ENCODE results near the gene SLC29A2. TPM values are rescaled to one million over a fixed set of nuclear protein-coding genes. Genes with fewer than 3 reads are reported as not detected.

The SLC29A2 gene
- total and polyA plus RNA-seq, 4 donors: 1.2 to 3.3 (median 1.5) TPM

DNA sequence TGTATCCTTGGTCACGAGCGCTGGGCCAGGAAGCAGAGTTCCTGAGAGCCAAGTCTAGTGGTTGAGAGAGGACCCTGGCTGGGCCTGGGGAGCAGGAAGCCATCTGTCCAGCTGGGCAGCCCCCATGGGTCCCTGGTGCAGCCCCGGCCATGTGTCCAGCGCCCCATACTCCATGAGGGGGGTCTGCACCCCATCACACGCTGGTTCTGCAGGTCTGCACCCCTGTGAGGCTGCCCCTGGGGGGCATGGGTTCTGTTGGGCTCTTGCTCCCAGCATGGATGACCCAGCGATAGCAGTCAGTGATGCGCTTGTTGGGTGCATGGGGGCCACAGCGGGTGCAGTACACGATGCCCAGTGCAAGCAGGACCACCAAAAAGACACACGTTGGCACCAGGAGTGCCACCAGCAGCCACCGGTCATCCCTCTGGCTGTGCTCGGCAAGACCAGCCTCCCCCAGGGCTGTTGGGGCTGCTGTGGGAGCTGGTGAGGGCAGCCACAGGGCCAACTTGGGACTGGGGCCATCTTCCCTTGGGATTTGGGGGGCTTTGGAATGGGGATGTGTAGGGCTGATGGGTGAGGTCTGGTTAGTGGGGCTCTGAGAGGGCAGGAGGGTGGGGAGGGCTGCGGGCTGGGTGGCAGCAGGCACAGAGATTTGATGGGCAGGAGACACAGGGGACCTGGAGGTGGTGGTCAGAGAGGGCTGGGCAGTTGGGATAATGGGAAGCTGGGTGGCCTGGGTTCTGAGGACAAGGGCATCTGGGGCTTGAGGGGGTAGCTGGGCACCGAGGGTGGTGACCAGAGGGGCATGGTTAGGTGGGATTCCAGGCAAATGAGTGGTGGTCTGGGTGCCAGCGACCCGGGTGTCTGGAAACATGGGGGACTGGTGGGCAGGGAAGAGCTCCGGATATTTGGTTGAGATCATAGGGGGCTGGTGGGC lies 56.7 kb downstream of the SLC29A2 start:
- 90% methylated on average over 17 of the region's 17 CpGs for WGBS
- TF ChIP-seq GABPA (IDR thresholded peaks at IDR 0.05 in 1 of 2, conservative IDR thresholded peaks at IDR 0.05 in 1 of 2) (no peak), TAF1 (conservative IDR thresholded peaks at IDR 0.05) (no peak), YY1 (IDR thresholded peaks at IDR 0.05) (no peak), FOXA2 (IDR thresholded peaks at IDR 0.05) (no peak), RAD21 (IDR thresholded peaks at IDR 0.05) (no peak), REST (IDR thresholded peaks at IDR 0.05) (no peak), RXRA (IDR thresholded peaks at IDR 0.05) (no peak), EGR1 (IDR thresholded peaks at IDR 0.05; ENCODE audit: low read depth in 2 of 2) (no peak), NR2F2 (IDR thresholded peaks at IDR 0.05) (no peak), HNF4G (IDR thresholded peaks at IDR 0.05) (no peak), SP1 (IDR thresholded peaks at IDR 0.05) (no peak), ZBTB33 (IDR thresholded peaks at IDR 0.05) (no peak), HNF4A (conservative IDR thresholded peaks at IDR 0.05) (no peak), FOXA1 (IDR thresholded peaks at IDR 0.05) (no peak), ATF3 (IDR thresholded peaks at IDR 0.05) (no peak), JUND (IDR thresholded peaks at IDR 0.05) (no peak)
- TF ChIP-seq, protein P1, sequence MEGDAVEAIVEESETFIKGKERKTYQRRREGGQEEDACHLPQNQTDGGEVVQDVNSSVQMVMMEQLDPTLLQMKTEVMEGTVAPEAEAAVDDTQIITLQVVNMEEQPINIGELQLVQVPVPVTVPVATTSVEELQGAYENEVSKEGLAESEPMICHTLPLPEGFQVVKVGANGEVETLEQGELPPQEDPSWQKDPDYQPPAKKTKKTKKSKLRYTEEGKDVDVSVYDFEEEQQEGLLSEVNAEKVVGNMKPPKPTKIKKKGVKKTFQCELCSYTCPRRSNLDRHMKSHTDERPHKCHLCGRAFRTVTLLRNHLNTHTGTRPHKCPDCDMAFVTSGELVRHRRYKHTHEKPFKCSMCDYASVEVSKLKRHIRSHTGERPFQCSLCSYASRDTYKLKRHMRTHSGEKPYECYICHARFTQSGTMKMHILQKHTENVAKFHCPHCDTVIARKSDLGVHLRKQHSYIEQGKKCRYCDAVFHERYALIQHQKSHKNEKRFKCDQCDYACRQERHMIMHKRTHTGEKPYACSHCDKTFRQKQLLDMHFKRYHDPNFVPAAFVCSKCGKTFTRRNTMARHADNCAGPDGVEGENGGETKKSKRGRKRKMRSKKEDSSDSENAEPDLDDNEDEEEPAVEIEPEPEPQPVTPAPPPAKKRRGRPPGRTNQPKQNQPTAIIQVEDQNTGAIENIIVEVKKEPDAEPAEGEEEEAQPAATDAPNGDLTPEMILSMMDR (IDR thresholded peaks at IDR 0.05; ENCODE audit: low read depth, low read length, missing input control): no peak
- TF ChIP-seq, protein P2, sequence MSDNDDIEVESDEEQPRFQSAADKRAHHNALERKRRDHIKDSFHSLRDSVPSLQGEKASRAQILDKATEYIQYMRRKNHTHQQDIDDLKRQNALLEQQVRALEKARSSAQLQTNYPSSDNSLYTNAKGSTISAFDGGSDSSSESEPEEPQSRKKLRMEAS (IDR thresholded peaks at IDR 0.05): no peak
- H3K36me3 ChIP-seq (ENCODE audit: control insufficient read depth in 4 of 4, insufficient read depth in 3 of 4, low read depth in 1 of 4, low read length in 3 of 4): no peaks in the 10 kb centered on the region
- peaks cover 7 to 24% (median 13%) of the 10 kb centered on the region in 4 donors for H3K4me1 ChIP-seq (ENCODE audit: control insufficient read depth in 4 of 4, insufficient read depth in 4 of 4, low read length in 3 of 4)
- no peaks in the 10 kb centered on the region for H3K9me3 ChIP-seq (ENCODE audit: control insufficient read depth in 4 of 4, low read length in 3 of 4)
- H3K9ac ChIP-seq (ENCODE audit: low read depth in 1 of 2, low read length in 2 of 2): no peak overlapping the region
- DNase-seq (ENCODE audit: low spot score): no peak
- no peaks in the 10 kb centered on the region for H3K27me3 ChIP-seq (ENCODE audit: control insufficient read depth in 4 of 4, insufficient read depth in 4 of 4, low read length in 3 of 4)
- H3K4me3 ChIP-seq (ENCODE audit: low read depth in 1 of 3, low read length in 3 of 3): no peak overlapping the region
- H3K27ac ChIP-seq (ENCODE audit: low read depth in 1 of 2, low read length in 2 of 2): no peak overlapping the region

All from liver (tissue), 9 donors.